ENCODE data around the gene CGNL1.

GRCh38 chr15:57503051-57503702 is 126.9 kb downstream of the CGNL1 start:
- peak in 1 of 6 experiments; percentile 13 for TF ChIP-seq CTCF (IDR thresholded peaks at IDR 0.05)
- no peak for TF ChIP-seq POLR2AphosphoS5 (IDR thresholded peaks at IDR 0.05)

Measured in upper lobe of left lung (tissue), 4 donors.